ENCODE results near the gene EPS15.
A peak's percentile ranks its signal among the peaks of the same experiment; 100 is the strongest.
"Not testable (repeated sequence)": the region's sequence is repeated elsewhere in the genome, so short reads cannot be mapped to it uniquely, and the experiment has no call there.

EPS15 gene

DNA sequence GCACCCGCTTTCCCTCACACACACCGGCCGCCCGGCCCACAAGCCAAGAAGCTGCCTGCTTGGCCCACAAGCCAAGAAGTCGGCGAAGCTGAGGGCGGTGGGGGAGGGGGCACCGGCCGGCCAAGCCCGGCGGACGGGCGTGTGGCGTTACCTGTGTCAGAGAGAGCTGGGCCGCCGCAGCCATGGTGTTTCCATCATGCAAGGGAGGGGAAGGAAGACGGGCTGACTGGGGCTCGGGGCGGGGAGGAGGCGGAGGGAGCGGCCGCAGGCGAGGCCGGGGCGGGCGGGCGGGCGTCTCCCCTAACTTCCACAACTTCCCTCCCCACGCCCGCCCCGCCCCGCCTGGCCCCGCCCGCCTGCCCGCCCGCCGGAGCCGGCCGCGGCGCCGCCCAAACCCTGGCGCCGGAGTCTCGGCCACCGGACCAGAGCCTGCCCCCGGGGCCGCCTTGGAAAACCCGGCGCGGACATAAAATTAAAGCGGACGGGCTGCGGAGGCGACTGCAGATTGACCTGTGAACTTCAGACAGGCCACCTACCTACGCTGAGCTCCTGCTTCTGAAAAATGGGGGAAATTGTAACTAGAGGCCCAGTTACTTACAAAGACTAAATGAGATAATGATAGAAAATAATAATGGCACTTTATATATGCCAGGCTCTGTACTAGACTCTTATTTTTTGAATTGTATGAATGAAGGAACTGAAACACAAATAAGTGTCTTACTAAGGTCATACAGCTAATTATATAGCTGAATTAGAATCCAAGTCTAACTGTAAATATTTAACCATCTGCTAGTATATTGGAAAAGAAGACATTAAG lies at the start of gene EPS15:
TSS of gene EPS15 (minus strand) at position 219 of the 817 bp plus-strand sequence. CDS start at position 184, 35 bp downstream.
- DNase-seq, result peak; percentile 92

DNA sequence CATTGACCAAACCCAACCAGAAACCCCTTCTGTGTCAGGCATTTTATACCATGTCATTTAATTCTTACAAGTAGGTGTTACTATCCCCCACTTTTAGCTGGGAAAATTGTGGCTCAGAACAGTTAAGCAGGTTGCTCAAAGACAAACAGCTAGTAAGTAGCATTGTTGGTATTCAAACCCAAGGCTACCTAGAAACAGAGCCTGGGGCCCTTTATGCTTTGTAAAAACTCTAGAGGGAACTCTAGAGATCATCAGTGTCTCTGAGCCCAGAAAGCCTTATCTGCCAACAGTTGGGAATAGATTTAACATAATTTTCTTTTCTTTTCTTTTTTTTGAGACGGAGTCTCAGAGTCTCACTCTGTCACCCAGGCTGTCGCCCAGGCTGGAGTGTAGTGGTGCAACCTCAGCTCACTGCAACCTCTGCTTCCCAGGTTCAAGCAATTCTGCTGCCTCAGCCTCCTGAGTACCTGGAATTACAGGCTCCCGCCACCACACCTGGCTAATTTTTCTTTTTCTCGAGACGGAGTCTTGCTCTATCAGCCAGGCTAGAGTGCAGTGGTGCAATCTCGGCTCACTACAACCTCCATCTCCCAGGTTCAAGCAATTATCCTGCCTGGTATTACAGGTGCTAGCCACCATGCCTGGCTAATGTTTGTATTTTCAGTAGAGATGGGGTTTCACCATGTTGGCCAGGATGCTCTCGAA lies 49.3 kb upstream of the EPS15 start:
- no peak for DNase-seq

DNA sequence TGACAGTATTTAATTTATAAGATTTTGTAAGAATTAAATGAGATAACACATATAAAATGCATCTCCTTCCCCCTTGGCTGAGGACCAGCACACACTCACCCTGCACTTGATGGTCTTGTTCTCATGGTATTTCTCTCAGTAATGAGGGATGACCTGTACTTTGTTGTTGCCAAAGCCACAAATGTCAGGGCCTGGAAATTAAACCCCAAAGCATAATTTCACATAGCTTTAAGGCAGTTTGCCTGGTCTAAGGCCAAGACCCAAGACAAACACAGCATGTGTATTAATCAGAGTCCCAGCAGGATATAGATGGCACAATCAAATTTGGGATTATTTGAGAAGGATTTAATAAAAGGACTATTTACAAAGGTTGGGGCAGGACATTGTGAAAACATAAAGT lies 48.6 kb upstream of the EPS15 start:
- no peak for DNase-seq

DNA sequence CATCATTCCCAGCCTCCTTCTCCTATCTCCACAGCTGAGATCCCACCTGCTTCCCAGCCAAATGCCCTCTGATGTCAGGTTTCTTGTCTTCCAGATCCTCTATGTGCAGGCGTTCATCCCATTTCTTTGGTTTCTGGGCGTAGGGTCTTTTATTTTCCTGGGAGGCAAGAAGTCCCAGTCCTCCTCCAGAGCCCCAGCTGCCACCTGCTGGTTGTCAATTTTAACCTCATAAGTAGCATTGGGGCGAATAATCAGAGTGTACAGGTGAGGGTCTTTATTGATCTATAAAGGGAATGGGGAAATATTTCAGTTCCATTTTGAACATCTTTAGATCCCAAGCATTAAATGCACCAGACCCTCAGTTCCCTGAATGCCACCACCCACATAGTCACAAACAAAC lies 47.2 kb upstream of the EPS15 start:
- DNase-seq, result no peak

DNA sequence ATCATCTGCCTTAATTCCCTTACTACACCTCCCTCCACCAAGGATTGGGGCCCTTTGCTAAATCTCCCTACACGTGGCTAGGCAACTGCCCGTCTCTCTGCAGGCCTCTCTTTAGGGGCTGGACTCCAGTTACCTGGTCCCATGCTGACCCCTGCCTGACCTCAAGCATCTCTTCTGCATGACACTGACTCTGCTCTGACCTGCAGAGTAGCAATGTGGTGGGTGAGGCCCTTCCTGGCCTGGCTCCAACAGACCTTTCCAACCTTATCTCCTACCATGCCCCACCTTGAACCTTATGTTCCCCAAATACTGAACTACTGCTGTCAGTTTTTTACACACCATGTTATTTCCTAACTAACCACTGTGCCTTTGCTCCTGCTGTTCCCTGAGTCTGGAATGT lies 45.9 kb upstream of the EPS15 start:
- no peak for DNase-seq

DNA sequence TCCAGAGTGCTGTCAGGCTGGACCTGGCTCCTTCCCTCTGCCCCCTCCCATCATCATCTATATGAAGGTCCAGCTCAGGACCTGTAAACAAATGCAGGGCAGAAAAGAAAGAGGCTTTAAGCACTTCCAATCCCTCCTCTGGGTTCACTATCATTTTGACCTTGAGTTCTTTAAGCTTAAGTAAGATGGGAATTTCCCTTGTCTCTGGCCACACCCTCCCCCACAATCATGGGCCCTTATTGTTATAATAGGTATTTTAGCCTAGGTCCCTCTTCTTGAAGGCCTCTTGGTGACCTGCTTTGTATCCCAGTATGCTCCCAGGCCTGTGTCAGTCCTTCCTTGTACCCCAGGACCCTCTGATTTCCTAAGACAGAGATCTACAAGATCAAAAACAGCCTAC lies 45.1 kb upstream of the EPS15 start:
- no peak for DNase-seq

DNA sequence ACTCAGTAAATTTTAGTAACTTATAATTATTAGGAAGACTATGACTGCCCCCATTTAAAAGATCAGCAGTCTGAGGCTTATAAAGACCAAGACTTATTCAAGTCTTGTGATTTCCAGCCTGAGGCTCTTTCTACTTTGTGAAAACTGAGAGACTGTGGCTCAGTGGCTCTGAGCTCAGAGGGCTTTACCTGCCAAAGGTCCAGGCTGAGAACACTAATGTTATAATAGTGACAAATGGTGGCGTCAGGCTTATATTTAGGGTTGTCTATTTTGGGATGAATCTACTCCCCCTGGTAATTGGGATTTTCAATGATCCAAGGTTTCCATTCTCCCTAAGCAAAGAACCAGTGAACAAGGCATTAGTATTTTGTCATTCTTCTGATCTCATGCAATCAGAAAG lies 42.6 kb upstream of the EPS15 start:
- DNase-seq, result no peak

DNA sequence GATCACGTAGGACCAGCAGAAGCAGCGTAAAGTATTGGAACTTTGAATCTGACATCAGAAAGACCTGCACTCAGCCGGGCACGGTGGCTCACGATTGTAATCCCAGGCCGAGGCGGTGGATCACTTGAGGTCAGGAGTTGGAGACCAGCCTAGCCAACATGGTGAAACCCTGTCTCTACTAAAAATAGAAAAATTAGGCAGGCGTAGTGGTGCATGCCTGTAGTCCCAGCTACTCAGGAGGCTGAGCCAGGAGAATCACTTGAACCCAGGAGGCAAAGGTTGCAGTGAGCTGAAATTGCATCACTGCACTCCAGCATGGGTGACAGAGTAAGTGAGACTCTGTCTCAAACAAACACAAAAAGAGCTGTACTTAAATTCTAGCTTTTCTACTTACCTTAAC lies 41.8 kb upstream of the EPS15 start:
- not testable (repeated sequence) for DNase-seq

DNA sequence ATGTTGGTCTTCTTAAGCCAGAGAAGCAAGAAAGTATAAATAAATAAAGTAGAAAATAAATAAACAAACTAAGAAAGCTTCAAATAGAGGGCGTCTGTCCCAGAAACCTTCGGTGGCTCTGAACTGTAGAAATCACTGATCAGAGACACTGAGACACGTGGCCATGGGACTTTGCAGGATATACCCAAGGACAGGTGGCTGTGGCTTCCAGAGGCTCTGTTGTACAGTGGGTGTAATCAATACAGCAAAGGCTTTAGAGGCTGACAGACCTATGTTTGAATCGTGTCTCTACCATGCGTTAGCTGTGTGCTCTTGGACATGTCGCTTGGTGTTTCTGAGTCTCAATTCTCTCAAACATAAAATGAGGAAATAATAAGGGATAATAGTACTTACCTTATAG lies 41.0 kb upstream of the EPS15 start:
- DNase-seq, result no peak

DNA sequence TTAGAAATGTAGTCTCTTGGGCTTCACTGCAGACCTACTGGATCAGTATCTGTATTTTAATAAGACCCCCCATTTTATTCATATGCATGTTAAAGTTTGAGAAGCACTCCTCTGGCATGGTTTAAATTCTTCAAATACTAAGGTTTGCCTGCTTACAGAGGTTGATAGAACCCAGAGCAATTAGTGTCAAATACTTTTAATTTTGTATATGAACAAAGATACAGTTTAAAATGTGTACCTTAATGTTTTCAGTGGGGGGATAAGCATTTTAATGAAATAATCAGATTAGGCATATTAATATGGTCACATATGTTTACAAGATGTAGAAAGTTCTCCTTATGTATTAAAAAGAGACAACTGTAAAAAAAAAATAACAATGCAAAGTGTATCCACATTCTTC lies 40.4 kb upstream of the EPS15 start:
- no peak for DNase-seq

DNA sequence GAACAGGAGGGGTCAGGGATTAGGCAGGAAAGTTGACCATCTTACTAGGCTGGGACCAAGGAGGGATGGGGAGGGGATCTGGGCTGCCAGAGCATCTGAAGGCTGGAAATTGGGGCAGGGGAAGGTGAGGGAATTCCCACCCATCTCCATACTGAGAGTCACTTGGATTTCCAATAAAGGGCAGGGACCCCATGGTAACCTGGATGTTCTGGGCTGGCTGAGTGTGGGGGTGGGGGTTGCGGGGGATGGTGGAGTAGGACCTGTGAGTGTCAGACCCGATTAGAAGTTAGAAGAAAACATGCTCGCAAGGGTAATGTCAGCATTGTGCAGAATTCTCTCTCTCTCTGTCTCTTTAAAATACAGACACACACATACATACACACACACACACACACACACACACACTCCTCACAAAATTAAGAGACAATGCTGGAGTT lies 40.0 kb upstream of the EPS15 start:
- DNase-seq, result no peak

DNA sequence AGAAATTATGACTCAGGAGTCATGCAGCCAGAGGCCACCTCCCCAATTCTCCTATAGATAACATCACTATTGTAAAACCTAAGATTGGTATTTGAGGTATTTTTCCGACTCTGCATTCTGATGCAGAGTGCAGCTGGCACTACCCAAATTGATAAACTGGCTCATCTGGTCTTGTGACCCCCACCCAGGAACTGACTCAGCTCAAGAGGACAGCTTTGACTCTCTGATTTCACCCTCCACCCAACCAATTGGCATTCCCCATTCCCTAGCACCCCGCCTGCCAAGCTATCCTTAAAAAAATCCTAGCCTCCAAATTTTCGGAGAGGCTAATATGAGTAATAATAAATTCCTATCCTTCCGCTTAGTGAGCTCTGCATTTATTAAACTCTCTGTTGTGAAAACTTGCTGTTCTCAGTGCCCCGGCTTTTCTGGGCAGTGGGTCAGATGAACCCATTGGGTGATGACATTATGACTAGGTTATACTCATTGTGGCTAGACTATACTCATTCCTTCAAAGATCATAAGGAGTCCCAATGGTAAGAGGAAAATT lies 39.4 kb upstream of the EPS15 start:
- no peak for DNase-seq

DNA sequence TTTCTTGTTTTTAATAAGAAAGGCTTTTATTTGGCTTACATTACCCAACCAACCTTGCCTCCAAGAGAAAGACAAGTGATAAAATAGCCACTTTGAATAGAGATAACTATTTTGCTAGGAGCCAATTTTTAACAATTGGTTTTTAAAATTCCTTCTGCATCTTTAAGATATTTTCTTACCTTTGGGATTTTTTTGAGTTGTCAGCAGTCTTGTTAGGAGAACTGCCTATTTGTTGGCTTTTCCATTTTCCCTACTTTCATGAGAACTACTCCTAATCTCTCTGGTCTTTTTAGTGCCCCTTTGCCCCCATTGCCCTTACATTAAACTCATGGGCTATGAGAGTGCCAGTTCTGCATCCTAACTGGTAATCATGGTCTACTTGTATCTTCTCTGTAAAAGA lies 38.1 kb upstream of the EPS15 start:
- DNase-seq, result no peak

DNA sequence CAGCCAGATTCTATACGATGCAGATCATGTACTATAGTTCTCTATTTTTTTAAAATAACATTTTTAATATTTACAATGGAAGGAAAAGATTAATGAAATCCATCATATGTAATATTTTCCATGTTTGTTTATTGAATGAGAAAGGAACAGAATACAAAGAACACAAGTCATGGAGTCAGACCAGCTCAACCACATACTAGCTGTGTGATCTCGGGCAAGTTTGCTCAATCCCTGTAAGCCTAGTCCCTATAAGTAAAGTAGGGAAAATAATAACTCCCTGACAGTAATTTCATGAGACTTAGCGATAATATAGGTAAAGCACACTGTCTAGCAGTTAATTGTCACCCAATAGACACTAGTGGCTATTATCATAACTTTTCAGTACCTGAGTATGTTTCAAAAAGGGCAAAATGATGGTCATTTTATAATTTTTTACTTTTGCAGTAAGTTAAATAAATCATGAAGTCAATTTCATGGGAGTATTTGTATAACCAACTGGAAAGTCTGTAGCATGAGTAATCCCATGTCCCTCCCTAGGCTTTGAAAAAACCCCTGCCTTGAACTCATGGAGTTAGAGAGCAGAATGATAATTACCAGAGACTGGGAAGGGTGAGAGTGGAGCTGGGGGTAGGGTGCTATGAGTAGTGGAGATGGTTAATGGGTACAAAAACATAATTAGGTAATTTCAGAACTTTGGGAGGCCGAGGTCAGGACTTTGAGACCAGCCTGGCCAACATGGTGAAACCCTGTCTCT lies 37.0 kb upstream of the EPS15 start:
- no peak for DNase-seq

DNA sequence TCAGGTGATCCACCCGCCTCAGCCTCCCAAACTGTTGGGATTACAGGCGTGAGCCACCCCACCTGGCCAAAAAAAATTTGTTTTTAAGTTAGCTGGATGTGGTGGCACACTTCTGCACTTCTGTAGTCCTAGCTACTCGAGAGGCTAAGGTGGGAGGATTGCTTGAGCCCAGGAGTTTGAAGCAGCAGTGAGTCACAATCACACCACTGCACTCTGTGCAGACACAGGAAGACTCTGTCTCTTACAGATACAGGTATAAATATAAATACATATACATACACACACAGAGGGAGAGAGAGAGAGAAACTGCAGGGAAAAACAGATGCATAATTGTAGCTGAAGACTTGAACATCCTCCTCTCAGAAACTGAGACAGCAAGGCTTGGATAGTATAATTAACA lies 34.8 kb upstream of the EPS15 start:
- DNase-seq, result no peak

DNA sequence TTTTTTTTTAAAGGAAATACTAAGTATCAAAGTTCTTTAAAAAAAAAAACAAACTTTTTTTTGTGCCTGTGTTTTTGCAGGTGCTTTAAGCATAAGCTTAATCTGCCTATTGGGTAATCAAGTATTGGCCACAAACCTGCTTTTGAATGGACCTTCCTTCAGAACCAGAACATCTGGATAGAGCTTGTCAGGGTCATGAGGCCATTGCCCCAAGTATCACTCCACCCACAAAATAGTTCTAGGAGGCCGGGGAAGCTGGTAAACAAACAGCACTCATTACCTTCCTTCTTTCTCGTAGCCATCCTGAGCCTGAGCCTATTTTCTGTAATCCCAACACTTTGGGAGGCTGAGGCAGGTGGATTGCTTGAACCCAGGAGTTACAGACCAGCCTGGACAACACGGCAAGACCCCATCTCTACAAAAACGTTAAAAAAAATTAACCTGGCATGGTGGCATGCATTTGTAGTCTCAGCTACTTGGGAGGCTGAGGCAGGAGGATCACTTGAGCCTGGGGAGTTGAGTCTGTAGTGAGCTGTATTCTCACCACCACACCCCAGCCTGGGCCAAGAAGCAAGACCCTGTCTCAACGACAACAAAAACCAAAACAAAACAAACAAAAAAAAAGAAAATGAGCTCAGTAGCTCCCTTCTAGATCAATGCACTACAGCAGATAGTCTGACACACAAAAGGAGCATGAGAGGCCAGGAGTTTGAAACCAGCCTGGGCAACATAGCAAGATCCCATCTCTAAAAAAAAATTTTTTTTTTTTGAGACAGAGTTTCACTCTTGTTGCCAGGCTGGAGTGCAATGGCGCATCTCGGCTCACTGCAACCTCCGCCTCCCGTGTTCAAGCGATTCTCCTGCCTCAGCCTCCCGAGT lies 34.1 kb upstream of the EPS15 start:
- no peak for DNase-seq

DNA sequence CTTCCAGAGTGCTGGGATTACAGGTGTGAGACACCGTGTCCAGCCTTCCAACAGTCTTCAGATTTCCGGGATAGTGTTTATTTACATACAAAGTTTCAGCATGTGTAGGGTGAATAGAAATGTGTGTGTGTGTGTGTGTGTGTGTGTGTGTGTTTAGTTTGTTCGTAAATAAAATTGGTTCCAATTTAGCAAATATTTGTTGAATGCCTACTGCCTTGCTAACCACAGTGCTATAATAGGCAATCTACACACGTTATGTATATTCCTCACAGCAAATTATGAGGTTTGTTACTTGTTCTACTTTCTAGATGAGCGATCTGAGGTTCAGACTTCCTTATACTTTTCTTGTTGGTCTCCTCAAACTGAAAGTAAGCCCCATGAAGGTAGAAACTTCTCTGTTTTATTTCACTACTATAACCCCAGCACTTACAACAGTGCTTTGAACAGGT lies 32.8 kb upstream of the EPS15 start:
- no peak for DNase-seq

DNA sequence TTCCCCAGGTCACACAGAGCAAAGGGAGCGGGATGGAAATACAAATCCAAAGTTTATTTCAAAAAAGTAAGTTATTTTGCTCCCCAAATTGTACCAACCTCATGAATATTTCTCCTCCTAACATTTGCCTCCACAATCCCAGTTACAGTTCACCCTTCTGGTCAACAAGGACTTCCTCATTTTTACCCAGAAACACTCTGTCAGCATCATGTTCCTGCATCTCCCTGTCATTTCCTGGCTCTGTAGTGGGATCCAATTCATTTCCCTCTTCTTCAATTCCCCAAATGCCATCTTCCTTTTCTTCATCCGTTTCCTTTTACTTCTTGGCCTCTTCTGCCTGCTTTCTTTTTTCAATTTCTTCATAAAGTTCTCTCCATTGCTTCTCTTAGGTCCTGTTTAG lies 32.0 kb upstream of the EPS15 start:
- DNase-seq, result no peak

DNA sequence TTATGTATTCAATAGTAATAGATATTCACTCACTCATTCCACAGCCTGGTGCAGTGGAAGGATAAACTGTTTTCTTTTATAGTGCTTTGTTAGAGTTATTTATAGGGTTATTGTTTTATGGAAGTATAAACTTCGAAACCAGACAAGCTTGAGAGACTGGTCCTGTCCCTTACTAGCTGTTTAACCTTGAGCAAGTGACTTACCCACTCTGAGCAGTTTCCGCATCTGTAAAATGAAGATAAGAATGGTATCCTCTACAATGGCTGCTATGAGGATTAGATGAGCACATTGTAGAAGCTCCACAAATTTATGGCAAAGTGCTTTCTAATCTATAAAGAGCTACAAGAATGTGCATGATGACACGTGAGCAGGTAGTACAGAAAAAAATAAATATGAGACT lies 30.8 kb upstream of the EPS15 start:
- DNase-seq, result no peak

DNA sequence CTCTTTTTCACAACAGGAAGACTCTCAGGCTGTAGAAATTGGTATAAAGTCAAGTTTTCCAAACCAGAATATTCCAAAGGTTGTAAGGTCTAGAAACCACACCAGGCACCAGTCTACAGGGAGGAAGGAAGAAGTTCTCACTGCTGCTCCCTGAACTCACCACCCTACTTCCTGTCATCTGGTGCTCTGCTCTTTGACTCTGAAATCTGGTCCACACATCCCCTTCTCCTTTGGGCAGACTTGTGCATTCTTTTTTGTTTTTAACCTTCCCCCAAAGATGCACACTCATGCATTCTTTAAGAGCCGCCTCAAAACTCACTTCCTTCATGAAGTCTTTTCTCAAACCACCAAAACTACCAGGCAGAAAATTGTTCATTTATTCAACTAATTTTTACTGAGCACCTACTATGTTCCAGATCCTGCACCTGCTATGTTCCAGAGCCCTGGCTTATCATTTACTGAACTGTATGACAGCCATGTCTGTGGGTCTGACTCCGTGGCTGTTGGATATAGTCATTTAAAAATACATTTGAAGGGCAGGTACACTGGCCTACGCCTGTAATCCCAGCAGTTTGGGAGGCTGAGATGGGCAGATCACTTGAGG lies 30.1 kb upstream of the EPS15 start:
- DNase-seq, result no peak

DNA sequence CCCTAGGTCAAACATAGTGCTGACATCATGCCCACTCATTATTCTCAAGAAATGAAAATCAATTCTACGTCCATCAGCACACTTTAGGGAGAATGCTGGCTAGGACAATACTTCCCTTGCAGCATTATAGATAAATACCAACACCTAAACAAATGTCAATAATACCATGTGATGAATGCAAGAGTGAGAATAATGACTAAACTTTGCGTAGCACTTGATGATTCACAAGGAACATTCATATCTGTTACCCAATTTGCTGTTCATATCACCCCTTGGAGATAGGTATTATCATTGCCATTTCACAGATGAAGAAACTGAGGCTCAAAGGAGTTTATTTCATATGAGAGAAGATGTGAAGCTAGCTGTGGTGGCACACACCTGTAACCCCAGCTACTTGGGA lies 24.8 kb upstream of the EPS15 start:
- no peak for DNase-seq

Data from stimulated activated naive CD4-positive, alpha-beta T cell treated with Interleukin-2 at 50 U/mL for 16 hours (primary cell).